GM12878 (cell line): ENCODE measurements around the gene GLOD5. TPM values are rescaled to one million over a fixed set of nuclear protein-coding genes. Genes with fewer than 3 reads are reported as not detected.

Source experiments
- ATAC-seq: fragments of 200-7000 bp; cut with Tn5 transposase; 3 replicates; pipeline ENCODE4 v1.9.1; 2020; ENCODE audit warnings: mild to moderate bottlenecking, moderate library complexity
- BruUV-seq: library from RNA; stranded (reverse); fragments of 400-500 nt; replicated peaks from 2 replicates; lab custom pipeline; 2021; lab: Mats Ljungman, UMichigan
- CTCF ChIA-PET: fragments of 300-600 bp; sonication (Branson Sonifier 250); formaldehyde crosslinking; extraction: SDS; loops from one replicate; lab custom pipeline; 2021; ENCODE audit warnings: inconsistent platforms; lab: Yijun Ruan, JAX
- POLR2A ChIA-PET: fragments of 350-600 bp; formaldehyde crosslinking; extraction: SDS; loops from one replicate; lab custom pipeline; 2021; ENCODE audit warnings: inconsistent platforms; lab: Charles Lee
- RAD21 ChIA-PET: fragments of 300-600 bp; sonication (Branson Sonifier 250); formaldehyde crosslinking; loops from one replicate; lab custom pipeline; 2023; ENCODE audit warnings: antibody characterized with exemption; ENCODE audit not compliant: unreplicated experiment; lab: Charles Lee
- SMC1A ChIA-PET: fragments of 300-600 bp; sonication (Branson Sonifier 250); formaldehyde crosslinking; loops from one replicate; lab custom pipeline; 2023; ENCODE audit not compliant: unreplicated experiment, uncharacterized antibody; lab: Charles Lee
- DNase-seq: peaks from one replicate; pipeline ENCODE4 v3.0.0-alpha.2; 2011; ENCODE audit warnings: low read depth, low spot score
- FAIRE-seq: peaks from 3 replicates; lab custom pipeline; 2011; peaks lifted over from hg19 to GRCh38; lab: Jason Lieb, UNC
- H2AFZ ChIP-seq: 2 replicates; pipeline ENCODE4 v1.6.0; 2011; ENCODE audit warnings: low read depth, low read length, control low read depth; ENCODE audit not compliant: control insufficient read depth
- H3K27ac ChIP-seq: 2 replicates; pipeline ENCODE4 v1.5.1; 2011; ENCODE audit warnings: control low read depth; ENCODE audit not compliant: control insufficient read depth, insufficient read depth
- H3K27me3 ChIP-seq, 2 experiments: replicated peaks in 1 of 2; 2 replicates each; pipeline versions ENCODE4 v1.6.0 to v1.6.1; 2011; ENCODE audit warnings: low read length in 1 of 2; ENCODE audit not compliant: control insufficient read depth in 2 of 2, insufficient read depth in 2 of 2
- H3K36me3 ChIP-seq, 2 experiments: 2 replicates each; pipeline ENCODE4 v1.5.1; 2011; ENCODE audit warnings: low read length in 1 of 2; ENCODE audit not compliant: control insufficient read depth in 2 of 2, insufficient read depth in 2 of 2
- H3K4me1 ChIP-seq: 2 replicates; pipeline ENCODE4 v1.6.1; 2011; ENCODE audit warnings: mild to moderate bottlenecking, low read length, moderate library complexity, mixed read lengths; ENCODE audit not compliant: control insufficient read depth, insufficient read depth
- H3K4me2 ChIP-seq: 2 replicates; pipeline ENCODE4 v1.6.0; 2011; ENCODE audit warnings: control low read depth; ENCODE audit not compliant: control insufficient read depth, insufficient read depth
- H3K4me3 ChIP-seq: fragments of 200-600 bp; sonication (generic); 2 replicates; pipeline ENCODE4 v1.5.1; 2016
- H3K79me2 ChIP-seq: 2 replicates; pipeline ENCODE4 v1.6.0; 2011; ENCODE audit warnings: low read length; ENCODE audit not compliant: control insufficient read depth, insufficient read depth
- H3K9ac ChIP-seq: 2 replicates; pipeline ENCODE4 v1.8.0; 2011; ENCODE audit warnings: low read length, control low read depth, mixed read lengths; ENCODE audit not compliant: control insufficient read depth, insufficient read depth
- H3K9me3 ChIP-seq: replicated peaks from 3 replicates; pipeline ENCODE4 v1.5.1; 2011; ENCODE audit warnings: mild to moderate bottlenecking, low read length; ENCODE audit not compliant: control insufficient read depth, insufficient read depth
- H4K20me1 ChIP-seq: 2 replicates; pipeline ENCODE4 v1.6.0; 2011; ENCODE audit not compliant: control insufficient read depth, insufficient read depth
- CHD2 ChIP-seq: IDR thresholded peaks from 2 replicates; pipeline ENCODE4 v1.6.1; 2011; ENCODE audit warnings: low read depth, low read length, improper control_type of control experiment, borderline replicate concordance
- DPF2 ChIP-seq: fragments of 450-650 bp; IDR thresholded peaks from 2 replicates; pipeline ENCODE4 v1.6.1; 2017; ENCODE audit warnings: mild to moderate bottlenecking
- JUND ChIP-seq: IDR thresholded peaks from 2 replicates; pipeline ENCODE4 v1.6.1; 2012; ENCODE audit warnings: low read depth, mild to moderate bottlenecking, low read length, improper control_type of control experiment, moderate library complexity
- KDM1A ChIP-seq: fragments of 200-600 bp; sonication (generic); IDR thresholded peaks from 2 replicates; pipeline ENCODE4 v1.6.1; 2016; ENCODE audit warnings: borderline replicate concordance
- RAD51 ChIP-seq: fragments of 450-650 bp; IDR thresholded peaks from 2 replicates; pipeline ENCODE4 v1.6.1; 2016; ENCODE audit warnings: moderate library complexity, mild to moderate bottlenecking, inconsistent platforms
- SMARCA5 ChIP-seq: fragments of 450-650 bp; IDR thresholded peaks from 2 replicates; pipeline ENCODE4 v1.6.1; 2017; ENCODE audit warnings: mild to moderate bottlenecking
- STAT1 ChIP-seq: fragments of 450-650 bp; conservative IDR thresholded peaks from 2 replicates; pipeline ENCODE4 v1.6.1; 2014; ENCODE audit warnings: antibody characterized with exemption, mild to moderate bottlenecking
- TCF3 ChIP-seq: IDR thresholded peaks from 2 replicates; pipeline ENCODE4 v1.6.1; 2012; ENCODE audit warnings: low read depth, mild to moderate bottlenecking, low read length, borderline replicate concordance; ENCODE audit not compliant: insufficient read depth
- WGBS: methylation state at CpG from one replicate; pipeline ENCODE4 v1.1.6; 2016; ENCODE audit warnings: low lambda C conversion rate; ENCODE audit not compliant: insufficient replicate concordance, insufficient coverage; ENCODE audit errors: missing lambda C conversion rate; 5-methylcytosine and 5-hydroxymethylcytosine counted together
- in situ Hi-C: fragments of 300-500 bp; cut with MboI; formaldehyde crosslinking; loops from 9 replicates; pipeline ENCODE4 v1.14.3; 2018; ENCODE audit warnings: mixed read lengths
- intact Hi-C: fragments of 100-400 bp; cut with micrococcal nuclease; formaldehyde crosslinking; loops from one replicate; pipeline ENCODE4 v1.14.2; 2022; ENCODE audit not compliant: unreplicated experiment
- polyA plus RNA-seq, 11 experiments: library from polyadenylated mRNA; depleted of rRNA in 4 of 11; unstranded in 6 of 11; stranded (reverse) in 5 of 11; fragments of >200 nt; fragmentation: Nextera tagmentation in 4 of 11; fragmentation: Illumina TruSeq in 1 of 11; extraction: Ambion mirVana in 4 of 11; extraction: Trizol in 1 of 11; gene quantifications; 1 replicate in 1 of 11; 2 replicates in 10 of 11; pipeline versions ENCODE4 v1.2.1 to v1.2.3, GENCODE V29; 2011 to 2016; ENCODE audit warnings: inconsistent platforms in 2 of 11, missing spikeins in 2 of 11, low read depth in 1 of 11
- total RNA-seq, 4 experiments: library from RNA; depleted of rRNA in 3 of 4; stranded (reverse); fragments of >200 nt in 3 of 4; fragmentation: Illumina TruSeq in 1 of 4; extraction: Trizol in 1 of 4; gene quantifications; 2 replicates each; pipeline versions ENCODE4 v1.2.1 to v1.2.3, GENCODE V29; 2013 to 2021
- TF ChIP-seq, protein P1 (sequence below): fragments of 450-650 bp; conservative IDR thresholded peaks from 2 replicates; pipeline ENCODE4 v1.6.1; 2017; ENCODE audit warnings: mild to moderate bottlenecking, moderate library complexity
- TF ChIP-seq, protein P2 (sequence below): fragments of 450-650 bp; IDR thresholded peaks from 2 replicates; pipeline ENCODE4 v1.6.1; 2018; ENCODE audit warnings: borderline replicate concordance, mild to moderate bottlenecking; ENCODE audit not compliant: partially characterized antibody

The GLOD5 gene
- total and polyA plus RNA-seq, 10 of the 15 experiments (the other 5 are each of a cell fraction or from before 2014, with no cell fraction given): not detected

DNA sequence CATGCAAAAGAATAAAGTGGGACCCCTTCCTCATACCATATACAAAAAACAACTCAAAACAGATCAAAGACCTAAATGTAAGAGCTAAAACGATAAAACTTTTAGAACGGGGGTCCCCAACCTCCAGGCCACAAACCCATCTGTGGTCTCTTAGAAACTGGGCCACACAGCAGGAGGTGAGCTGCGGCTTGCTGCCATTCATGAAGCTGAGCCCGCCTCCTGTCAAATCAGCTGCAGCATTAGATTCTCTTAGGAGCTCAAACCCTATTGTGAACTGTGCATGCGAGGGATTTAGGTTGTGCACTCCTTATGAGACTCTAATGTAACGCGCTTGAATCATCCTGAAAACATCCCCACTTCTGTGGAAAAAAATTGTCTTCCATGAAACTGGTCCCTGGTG, 17.9 kb downstream of the GLOD5 start:
- Histone ChIP-seq H3K27me3 (no peaks in the 10 kb centered on the region), H3K4me2 (no peak overlapping the region), H3K79me2 (no peaks in the 10 kb centered on the region), H3K36me3 (no peaks in the 10 kb centered on the region), H3K4me1 (no peaks in the 10 kb centered on the region), H3K9ac (no peak overlapping the region), H3K27ac (no peak overlapping the region), H2AFZ (no peak overlapping the region), H3K4me3 (no peak overlapping the region), H4K20me1 (no peaks in the 10 kb centered on the region), H3K9me3 (no peaks in the 10 kb centered on the region)
- ATAC-seq: no peak
- in situ Hi-C loops: loop anchor here (10.0 kb wide), 1 partner anchor 45 kb away; the partner anchor contains the start of gene ERAS
- ChIA-PET SMC1A (no interaction called here), CTCF (no interaction called here), POLR2A (no interaction called here), RAD21 (no interaction called here)
- DNase-seq: no peak
- no TSS peak for BruUV-seq
- no peak for FAIRE-seq
- 57% methylated on average over 7 of the region's 7 CpGs for WGBS
- TF ChIP-seq CHD2 (no peak), TCF3 (no peak), JUND (no peak), RAD51 (no peak), STAT1 (no peak), DPF2 (no peak), KDM1A (no peak), SMARCA5 (no peak)
- TF ChIP-seq, protein P1, sequence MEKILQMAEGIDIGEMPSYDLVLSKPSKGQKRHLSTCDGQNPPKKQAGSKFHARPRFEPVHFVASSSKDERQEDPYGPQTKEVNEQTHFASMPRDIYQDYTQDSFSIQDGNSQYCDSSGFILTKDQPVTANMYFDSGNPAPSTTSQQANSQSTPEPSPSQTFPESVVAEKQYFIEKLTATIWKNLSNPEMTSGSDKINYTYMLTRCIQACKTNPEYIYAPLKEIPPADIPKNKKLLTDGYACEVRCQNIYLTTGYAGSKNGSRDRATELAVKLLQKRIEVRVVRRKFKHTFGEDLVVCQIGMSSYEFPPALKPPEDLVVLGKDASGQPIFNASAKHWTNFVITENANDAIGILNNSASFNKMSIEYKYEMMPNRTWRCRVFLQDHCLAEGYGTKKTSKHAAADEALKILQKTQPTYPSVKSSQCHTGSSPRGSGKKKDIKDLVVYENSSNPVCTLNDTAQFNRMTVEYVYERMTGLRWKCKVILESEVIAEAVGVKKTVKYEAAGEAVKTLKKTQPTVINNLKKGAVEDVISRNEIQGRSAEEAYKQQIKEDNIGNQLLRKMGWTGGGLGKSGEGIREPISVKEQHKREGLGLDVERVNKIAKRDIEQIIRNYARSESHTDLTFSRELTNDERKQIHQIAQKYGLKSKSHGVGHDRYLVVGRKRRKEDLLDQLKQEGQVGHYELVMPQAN: no peak
- TF ChIP-seq, protein P2, sequence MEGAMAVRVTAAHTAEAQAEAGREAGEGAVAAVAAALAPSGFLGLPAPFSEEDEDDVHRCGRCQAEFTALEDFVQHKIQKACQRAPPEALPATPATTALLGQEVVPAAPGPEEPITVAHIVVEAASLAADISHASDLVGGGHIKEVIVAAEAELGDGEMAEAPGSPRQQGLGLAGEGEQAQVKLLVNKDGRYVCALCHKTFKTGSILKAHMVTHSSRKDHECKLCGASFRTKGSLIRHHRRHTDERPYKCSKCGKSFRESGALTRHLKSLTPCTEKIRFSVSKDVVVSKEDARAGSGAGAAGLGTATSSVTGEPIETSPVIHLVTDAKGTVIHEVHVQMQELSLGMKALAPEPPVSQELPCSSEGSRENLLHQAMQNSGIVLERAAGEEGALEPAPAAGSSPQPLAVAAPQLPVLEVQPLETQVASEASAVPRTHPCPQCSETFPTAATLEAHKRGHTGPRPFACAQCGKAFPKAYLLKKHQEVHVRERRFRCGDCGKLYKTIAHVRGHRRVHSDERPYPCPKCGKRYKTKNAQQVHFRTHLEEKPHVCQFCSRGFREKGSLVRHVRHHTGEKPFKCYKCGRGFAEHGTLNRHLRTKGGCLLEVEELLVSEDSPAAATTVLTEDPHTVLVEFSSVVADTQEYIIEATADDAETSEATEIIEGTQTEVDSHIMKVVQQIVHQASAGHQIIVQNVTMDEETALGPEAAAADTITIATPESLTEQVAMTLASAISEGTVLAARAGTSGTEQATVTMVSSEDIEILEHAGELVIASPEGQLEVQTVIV: no peak
- intact Hi-C loops: no loop called here
